AG04450 (cell line): ENCODE data around the gene ID4. TPM values are rescaled to one million over a fixed set of nuclear protein-coding genes. Genes with fewer than 3 reads are reported as not detected.

Source experiments
- CTCF ChIA-PET: fragments of 300-600, 350-600 bp; formaldehyde crosslinking; extraction: SDS; loops from one replicate; lab custom pipeline; 2022; ENCODE audit warnings: antibody characterized with exemption, inconsistent platforms; lab: Charles Lee
- POLR2A ChIA-PET: fragments of 350-600 bp; formaldehyde crosslinking; extraction: SDS; loops from one replicate; lab custom pipeline; 2021; ENCODE audit warnings: antibody characterized with exemption, inconsistent platforms; lab: Yijun Ruan, JAX
- DNase-seq: peaks from one replicate; pipeline ENCODE4 v3.0.0-alpha.2; 2011; ENCODE audit warnings: low read depth, low spot score
- H3K27ac ChIP-seq: one replicate; pipeline ENCODE4 v1.5.1; 2012; ENCODE audit warnings: low read depth, low read length, control low read depth
- H3K27me3 ChIP-seq: one replicate; pipeline ENCODE4 v1.6.0; 2012; ENCODE audit warnings: low read length; ENCODE audit not compliant: control insufficient read depth, insufficient read depth
- H3K4me3 ChIP-seq: 2 replicates; pipeline ENCODE4 v1.5.1; 2011; ENCODE audit warnings: mild to moderate bottlenecking, low read depth, low read length, control low read depth
- H3K9me3 ChIP-seq: 2 replicates; pipeline ENCODE4 v1.5.1; 2012; ENCODE audit warnings: low read length; ENCODE audit not compliant: control insufficient read depth, insufficient read depth
- CTCF ChIP-seq: IDR thresholded peaks from 2 replicates; pipeline ENCODE4 v1.5.1; 2011; ENCODE audit warnings: low read depth, low read length, control low read depth, inconsistent platforms
- polyA plus RNA-seq: library from polyadenylated mRNA; depleted of rRNA; stranded (reverse); fragments of >200 nt; gene quantifications from 2 replicates; pipeline ENCODE4 v1.2.3, GENCODE V29; 2011

ID4 gene
- polyA plus RNA-seq, 1 experiment: 0.55 TPM

GRCh38 chr6:19812512-19813119 lies 24.6 kb upstream of the ID4 start:
- Histone ChIP-seq H3K4me3 (no peak overlapping the region), H3K27me3 (no peaks in the 10 kb centered on the region), H3K9me3 (no peaks in the 10 kb centered on the region), H3K27ac (no peak overlapping the region)
- ChIA-PET CTCF (interaction anchor here (0.6 to 1.0 kb wide), 11 partner anchors 9 to 1287 kb away, joined by 3 to 4 read pairs (median 3); no protein-coding TSS in a partner anchor), POLR2A (no interaction called here)
- DNase-seq: peak; percentile 26
- peak; percentile 75 for TF ChIP-seq CTCF

GRCh38 chr6:19818805-19819204 lies 18.4 kb upstream of the ID4 start:
- POLR2A ChIA-PET: interaction anchor here (1.0 kb wide), 1 partner anchor 18 kb away, joined by 3 read pairs; no protein-coding TSS in a partner anchor
- DNase-seq: no peak

GRCh38 chr6:19824058-19824807 lies 12.9 kb upstream of the ID4 start:
- no peaks in the 10 kb centered on the region for H3K9me3 ChIP-seq
- no peak for DNase-seq
- TF ChIP-seq CTCF: no peak
- no peak overlapping the region for H3K4me3 ChIP-seq
- ChIA-PET CTCF (interaction anchor here (0.7 kb wide), 1 partner anchor 12 kb away, joined by 4 read pairs; no protein-coding TSS in a partner anchor), POLR2A (interaction anchor here (0.6 kb wide), 1 partner anchor 20 kb away, joined by 5 read pairs; no protein-coding TSS in a partner anchor)
- no peaks in the 10 kb centered on the region for H3K27me3 ChIP-seq
- no peak overlapping the region for H3K27ac ChIP-seq

More at GRCh38 chr6:19818805-19819204, 18.4 kb upstream of the ID4 start:
- TF ChIP-seq CTCF: no peak
- Histone ChIP-seq H3K9me3 (no peaks in the 10 kb centered on the region), H3K4me3 (no peak overlapping the region), H3K27ac (no peak overlapping the region), H3K27me3 (no peaks in the 10 kb centered on the region)
- CTCF ChIA-PET: interaction anchor here (0.7 kb wide), 2 partner anchors 586 to 686 kb away, joined by 3 to 4 read pairs; no protein-coding TSS in a partner anchor

- ChIA-PET CTCF (no interaction called here), POLR2A (no interaction called here)
- H3K27me3 ChIP-seq: no peaks in the 10 kb centered on the region
- H3K27ac ChIP-seq: no peak overlapping the region
- no peak for DNase-seq
- no peaks in the 10 kb centered on the region for H3K9me3 ChIP-seq
- no peak for TF ChIP-seq CTCF
- no peak overlapping the region for H3K4me3 ChIP-seq
These were observed 9.9 kb upstream of the ID4 start for GRCh38 chr6:19827247-19827646.

- TF ChIP-seq CTCF: no peak
- Histone ChIP-seq H3K9me3 (no peaks in the 10 kb centered on the region), H3K27me3 (no peaks in the 10 kb centered on the region), H3K27ac (no peak overlapping the region), H3K4me3 (no peak overlapping the region)
- POLR2A ChIA-PET: no interaction called here
- no peak for DNase-seq
- CTCF ChIA-PET: interaction anchor here (0.6 kb wide), 1 partner anchor 11 kb away, joined by 4 read pairs; no protein-coding TSS in a partner anchor
These were observed 9.3 kb upstream of the ID4 start for GRCh38 chr6:19827903-19828302.
